ENCODE results near the gene RDH13.

Gene RDH13

DNA sequence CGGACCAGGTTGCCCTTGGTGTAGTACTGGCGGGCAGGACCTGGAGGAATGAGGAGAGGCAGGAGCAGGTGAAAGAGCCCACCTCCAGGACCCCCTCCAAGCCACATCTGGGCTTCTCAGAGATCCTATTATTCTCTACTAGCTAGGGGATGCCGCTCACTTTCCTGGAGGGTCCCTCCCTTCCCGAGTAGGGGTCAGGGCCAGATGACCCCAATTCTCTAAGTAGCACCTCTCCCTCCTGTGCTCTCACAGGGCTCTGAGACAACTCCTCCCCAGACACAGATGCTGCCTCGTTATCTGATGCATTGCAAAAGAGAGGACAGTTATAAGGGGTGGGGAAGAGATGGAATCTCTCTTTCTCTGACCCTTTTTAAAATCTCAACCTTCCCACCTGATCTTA lies 47.8 kb downstream of the RDH13 start:
- TF ChIP-seq, protein P1, sequence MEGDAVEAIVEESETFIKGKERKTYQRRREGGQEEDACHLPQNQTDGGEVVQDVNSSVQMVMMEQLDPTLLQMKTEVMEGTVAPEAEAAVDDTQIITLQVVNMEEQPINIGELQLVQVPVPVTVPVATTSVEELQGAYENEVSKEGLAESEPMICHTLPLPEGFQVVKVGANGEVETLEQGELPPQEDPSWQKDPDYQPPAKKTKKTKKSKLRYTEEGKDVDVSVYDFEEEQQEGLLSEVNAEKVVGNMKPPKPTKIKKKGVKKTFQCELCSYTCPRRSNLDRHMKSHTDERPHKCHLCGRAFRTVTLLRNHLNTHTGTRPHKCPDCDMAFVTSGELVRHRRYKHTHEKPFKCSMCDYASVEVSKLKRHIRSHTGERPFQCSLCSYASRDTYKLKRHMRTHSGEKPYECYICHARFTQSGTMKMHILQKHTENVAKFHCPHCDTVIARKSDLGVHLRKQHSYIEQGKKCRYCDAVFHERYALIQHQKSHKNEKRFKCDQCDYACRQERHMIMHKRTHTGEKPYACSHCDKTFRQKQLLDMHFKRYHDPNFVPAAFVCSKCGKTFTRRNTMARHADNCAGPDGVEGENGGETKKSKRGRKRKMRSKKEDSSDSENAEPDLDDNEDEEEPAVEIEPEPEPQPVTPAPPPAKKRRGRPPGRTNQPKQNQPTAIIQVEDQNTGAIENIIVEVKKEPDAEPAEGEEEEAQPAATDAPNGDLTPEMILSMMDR (conservative IDR thresholded peaks at IDR 0.05; ENCODE audit: low read length), result no peak
- no peak for TF ChIP-seq EZH2phosphoT487 (IDR thresholded peaks at IDR 0.05; ENCODE audit: borderline replicate concordance)
- H3K36me3 ChIP-seq (ENCODE audit: insufficient read depth, low read length), result no peaks in the 10 kb centered on the region
- H3K9me3 ChIP-seq (ENCODE audit: insufficient read depth, low read depth, low read length), result no peaks in the 10 kb centered on the region; the same call in 1 of the 2 replicates
- H3K9me2 ChIP-seq (replicated peaks; ENCODE audit: low read depth, low read length), result no peaks in the 10 kb centered on the region
- no peak overlapping the region for H2AFZ ChIP-seq (ENCODE audit: low read length)
- H3F3A ChIP-seq (ENCODE audit: low read depth), result no peaks in the 10 kb centered on the region
- peaks cover 4% of the 10 kb centered on the region for H3K27me3 ChIP-seq (ENCODE audit: insufficient read depth, low read length, poor library complexity, severe bottlenecking)
- H3K4me3 ChIP-seq (ENCODE audit: low read length, poor library complexity, severe bottlenecking), result no peak overlapping the region
- no peaks in the 10 kb centered on the region for H4K20me1 ChIP-seq (ENCODE audit: insufficient read depth, low read length, poor library complexity, severe bottlenecking)
- H3K9ac ChIP-seq (ENCODE audit: low read depth, low read length, poor library complexity, severe bottlenecking), result no peak overlapping the region
- H3K4me1 ChIP-seq (ENCODE audit: insufficient read depth, low read length, poor library complexity, severe bottlenecking), result no peaks in the 10 kb centered on the region
- H3K79me2 ChIP-seq (ENCODE audit: insufficient read depth, low read length), result no peaks in the 10 kb centered on the region
- H3K4me2 ChIP-seq (ENCODE audit: low read depth, low read length, poor library complexity, severe bottlenecking), result no peak overlapping the region

DNA sequence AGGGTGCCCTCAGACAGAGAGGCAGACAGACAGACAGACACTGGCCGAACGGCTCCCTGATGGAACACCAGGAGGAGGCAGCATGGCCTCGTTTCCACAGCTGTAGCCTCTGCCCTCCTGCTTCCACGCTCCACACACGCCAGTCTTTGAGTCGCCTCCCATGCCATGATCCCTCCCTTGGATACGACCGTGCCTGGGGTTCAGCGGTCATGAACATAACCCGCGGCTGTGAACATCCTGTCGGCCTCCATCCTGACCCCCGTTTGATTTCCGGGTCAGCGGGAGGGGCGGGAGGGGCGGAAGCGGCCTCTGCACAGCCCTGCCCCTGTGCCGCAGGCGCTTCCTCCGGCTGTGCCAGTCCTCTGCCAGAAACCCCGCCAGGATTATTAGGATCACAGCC lies 48.2 kb downstream of the RDH13 start:
- Histone ChIP-seq H4K20me1 (ENCODE audit: insufficient read depth, low read length, poor library complexity, severe bottlenecking) (no peaks in the 10 kb centered on the region), H3F3A (ENCODE audit: low read depth) (no peaks in the 10 kb centered on the region), H3K9me2 (replicated peaks; ENCODE audit: low read depth, low read length) (no peaks in the 10 kb centered on the region), H3K4me1 (ENCODE audit: insufficient read depth, low read length, poor library complexity, severe bottlenecking) (no peaks in the 10 kb centered on the region), H3K4me3 (ENCODE audit: low read length, poor library complexity, severe bottlenecking) (no peak overlapping the region), H3K4me2 (ENCODE audit: low read depth, low read length, poor library complexity, severe bottlenecking) (no peak overlapping the region), H2AFZ (ENCODE audit: low read length) (no peak overlapping the region), H3K9ac (ENCODE audit: low read depth, low read length, poor library complexity, severe bottlenecking) (no peak overlapping the region), H3K36me3 (ENCODE audit: insufficient read depth, low read length) (no peaks in the 10 kb centered on the region), H3K9me3 (ENCODE audit: insufficient read depth, low read depth, low read length) (no peaks in the 10 kb centered on the region; the same call in 1 of the 2 replicates), H3K27me3 (ENCODE audit: insufficient read depth, low read length, poor library complexity, severe bottlenecking) (peaks cover 4% of the 10 kb centered on the region), H3K79me2 (ENCODE audit: insufficient read depth, low read length) (no peaks in the 10 kb centered on the region)
- TF ChIP-seq, protein P1 (conservative IDR thresholded peaks at IDR 0.05; ENCODE audit: low read length), result no peak
- TF ChIP-seq EZH2phosphoT487 (IDR thresholded peaks at IDR 0.05; ENCODE audit: borderline replicate concordance), result no peak

DNA sequence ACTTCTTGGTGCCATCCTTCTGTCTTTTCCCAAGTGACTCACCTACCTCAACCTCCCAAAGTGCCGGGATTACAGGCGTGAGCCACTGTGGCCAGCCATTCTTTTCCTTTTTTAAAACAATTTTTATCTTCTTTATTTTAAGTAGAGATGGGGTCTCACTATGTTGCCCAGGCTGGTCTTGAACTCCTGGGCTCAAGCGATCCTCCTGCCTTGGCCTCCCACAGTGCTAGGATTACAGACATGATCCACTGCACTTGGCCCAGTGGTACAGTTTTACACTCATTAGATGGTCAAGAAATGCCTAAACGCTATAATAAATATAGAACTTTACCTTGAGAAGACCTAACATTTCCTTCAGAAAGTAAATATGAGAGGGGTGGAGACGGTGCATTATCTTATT lies 49.4 kb downstream of the RDH13 start:
- Histone ChIP-seq H3K9me3 (ENCODE audit: insufficient read depth, low read depth, low read length) (no peaks in the 10 kb centered on the region; the same call in 1 of the 2 replicates), H3K79me2 (ENCODE audit: insufficient read depth, low read length) (no peaks in the 10 kb centered on the region), H3K4me1 (ENCODE audit: insufficient read depth, low read length, poor library complexity, severe bottlenecking) (no peaks in the 10 kb centered on the region), H3K27me3 (ENCODE audit: insufficient read depth, low read length, poor library complexity, severe bottlenecking) (peaks cover 10% of the 10 kb centered on the region), H3K36me3 (ENCODE audit: insufficient read depth, low read length) (no peaks in the 10 kb centered on the region), H3K9ac (ENCODE audit: low read depth, low read length, poor library complexity, severe bottlenecking) (no peak overlapping the region), H3K9me2 (replicated peaks; ENCODE audit: low read depth, low read length) (no peaks in the 10 kb centered on the region), H3K4me3 (ENCODE audit: low read length, poor library complexity, severe bottlenecking) (no peak overlapping the region), H3K4me2 (ENCODE audit: low read depth, low read length, poor library complexity, severe bottlenecking) (no peak overlapping the region), H2AFZ (ENCODE audit: low read length) (no peak overlapping the region), H3F3A (ENCODE audit: low read depth) (no peaks in the 10 kb centered on the region), H4K20me1 (ENCODE audit: insufficient read depth, low read length, poor library complexity, severe bottlenecking) (no peaks in the 10 kb centered on the region)
- TF ChIP-seq EZH2phosphoT487 (IDR thresholded peaks at IDR 0.05; ENCODE audit: borderline replicate concordance), result no peak
- TF ChIP-seq, protein P1 (conservative IDR thresholded peaks at IDR 0.05; ENCODE audit: low read length), result no peak
